Right atrium auricular region (tissue), 2 donors: ENCODE data around the gene GGN. TPM values are rescaled to one million over a fixed set of nuclear protein-coding genes. Genes with fewer than 3 reads are reported as not detected.

Experiments used
- DNase-seq: peaks from one replicate; pipeline ENCODE4 v3.0.0-alpha.2; 2019; ENCODE audit warnings: low spot score
- H3K27ac ChIP-seq, 2 donors: fragments of 200-600 bp; sonication (generic); 1 replicate in 1 of 2; 2 replicates in 1 of 2; pipeline ENCODE4 v1.5.1; 2016 to 2019
- H3K27me3 ChIP-seq, 2 donors: fragments of 200-600 bp; sonication (generic); one replicate each; pipeline versions ENCODE4 v1.5.1 to v1.6.0; 2017 to 2019
- H3K36me3 ChIP-seq: fragments of 200-600 bp; sonication (generic); one replicate; pipeline ENCODE4 v1.5.1; 2016
- H3K4me1 ChIP-seq, 2 donors: fragments of 200-600 bp; sonication (generic); one replicate each; pipeline versions ENCODE4 v1.5.1 to v1.6.0; 2017 to 2019
- H3K4me3 ChIP-seq, 2 donors: fragments of 200-600 bp; sonication (generic); 1 replicate in 1 of 2; 2 replicates in 1 of 2; pipeline ENCODE4 v1.5.1; 2017 to 2019; ENCODE audit warnings: mild to moderate bottlenecking in 1 of 2, moderate library complexity in 1 of 2
- H3K9me3 ChIP-seq, 2 donors: fragments of 200-600 bp; sonication (generic); one replicate each; pipeline ENCODE4 v1.5.1; 2019
- total RNA-seq, 2 donors: library from RNA; depleted of rRNA; stranded (reverse); fragments of >200 nt; gene quantifications; one replicate each; pipeline ENCODE4 v1.1.0, GENCODE V29; 2016
- TF ChIP-seq, protein P1 (sequence below), 2 donors: fragments of 200-600 bp; sonication (generic); IDR thresholded peaks; one replicate each; pipeline ENCODE4 v1.5.1; 2019; ENCODE audit warnings: antibody characterized with exemption in 2 of 2

Gene GGN
- total RNA-seq, 2 donors from 2014 or later: 0.37 to 1.3 TPM

GRCh38 chr19:38422438-38422837, 34.6 kb upstream of the GGN start:
- no peak for DNase-seq
- Histone ChIP-seq H3K27me3 (no peaks in the 10 kb centered on the region), H3K4me3 (no peak overlapping the region), H3K9me3 (no peaks in the 10 kb centered on the region), H3K36me3 (no peaks in the 10 kb centered on the region), H3K4me1 (peaks cover 0 to 10% of the 10 kb centered on the region in 2 donors), H3K27ac (no peak overlapping the region)
- TF ChIP-seq, protein P1, sequence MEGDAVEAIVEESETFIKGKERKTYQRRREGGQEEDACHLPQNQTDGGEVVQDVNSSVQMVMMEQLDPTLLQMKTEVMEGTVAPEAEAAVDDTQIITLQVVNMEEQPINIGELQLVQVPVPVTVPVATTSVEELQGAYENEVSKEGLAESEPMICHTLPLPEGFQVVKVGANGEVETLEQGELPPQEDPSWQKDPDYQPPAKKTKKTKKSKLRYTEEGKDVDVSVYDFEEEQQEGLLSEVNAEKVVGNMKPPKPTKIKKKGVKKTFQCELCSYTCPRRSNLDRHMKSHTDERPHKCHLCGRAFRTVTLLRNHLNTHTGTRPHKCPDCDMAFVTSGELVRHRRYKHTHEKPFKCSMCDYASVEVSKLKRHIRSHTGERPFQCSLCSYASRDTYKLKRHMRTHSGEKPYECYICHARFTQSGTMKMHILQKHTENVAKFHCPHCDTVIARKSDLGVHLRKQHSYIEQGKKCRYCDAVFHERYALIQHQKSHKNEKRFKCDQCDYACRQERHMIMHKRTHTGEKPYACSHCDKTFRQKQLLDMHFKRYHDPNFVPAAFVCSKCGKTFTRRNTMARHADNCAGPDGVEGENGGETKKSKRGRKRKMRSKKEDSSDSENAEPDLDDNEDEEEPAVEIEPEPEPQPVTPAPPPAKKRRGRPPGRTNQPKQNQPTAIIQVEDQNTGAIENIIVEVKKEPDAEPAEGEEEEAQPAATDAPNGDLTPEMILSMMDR (IDR thresholded peaks at IDR 0.05): no peak

DNA sequence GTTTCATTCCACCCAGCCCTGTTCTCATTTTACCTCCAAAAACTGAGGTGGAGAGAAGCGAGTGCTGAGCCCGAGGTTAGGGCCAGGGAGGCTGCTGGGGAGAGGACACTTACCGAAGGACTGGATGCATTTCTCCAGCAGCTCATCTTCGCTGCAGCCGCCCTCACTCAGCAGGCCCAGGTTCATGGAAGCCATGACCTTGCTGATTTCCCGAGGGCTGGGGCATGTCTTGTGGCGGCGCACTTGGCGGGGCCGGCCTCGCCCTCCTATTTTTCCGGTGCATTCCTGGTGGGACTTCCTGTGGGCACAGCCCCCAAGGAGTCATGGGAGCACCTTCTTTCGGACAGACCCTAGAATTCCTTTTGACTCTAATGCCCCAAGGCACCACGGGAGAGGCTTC, 34.0 kb upstream of the GGN start:
- Histone ChIP-seq H3K4me3 (no peak overlapping the region), H3K27me3 (no peaks in the 10 kb centered on the region), H3K9me3 (no peaks in the 10 kb centered on the region), H3K27ac (no peak overlapping the region), H3K4me1 (peaks cover 0 to 11% of the 10 kb centered on the region in 2 donors), H3K36me3 (no peaks in the 10 kb centered on the region)
- no peak for DNase-seq
- TF ChIP-seq, protein P1 (IDR thresholded peaks at IDR 0.05): no peak

DNA sequence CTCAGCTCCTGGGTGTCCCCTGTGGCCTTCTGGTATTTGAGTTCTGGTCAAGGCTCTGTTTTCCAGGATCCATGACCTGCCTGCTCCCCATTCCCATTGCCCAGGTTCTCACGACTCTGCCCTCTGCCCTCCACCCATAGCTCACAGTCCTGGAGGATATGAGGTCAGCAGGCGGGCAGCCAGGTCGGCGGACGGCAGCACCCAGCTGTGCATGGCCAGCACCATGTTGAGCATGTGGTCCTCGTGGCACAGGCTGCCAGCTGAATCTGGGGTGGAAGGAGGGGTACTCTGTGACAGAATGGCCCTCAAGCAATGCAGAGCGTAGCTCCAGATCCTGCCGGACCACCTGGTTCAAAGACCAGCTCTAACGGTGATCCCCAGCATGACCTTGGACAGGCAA, 33.1 kb upstream of the GGN start:
- Histone ChIP-seq H3K27ac (no peak overlapping the region), H3K9me3 (no peaks in the 10 kb centered on the region), H3K27me3 (no peaks in the 10 kb centered on the region), H3K36me3 (no peaks in the 10 kb centered on the region), H3K4me3 (no peak overlapping the region), H3K4me1 (peaks cover 0 to 11% of the 10 kb centered on the region in 2 donors)
- TF ChIP-seq, protein P1 (IDR thresholded peaks at IDR 0.05): no peak
- no peak for DNase-seq

DNA sequence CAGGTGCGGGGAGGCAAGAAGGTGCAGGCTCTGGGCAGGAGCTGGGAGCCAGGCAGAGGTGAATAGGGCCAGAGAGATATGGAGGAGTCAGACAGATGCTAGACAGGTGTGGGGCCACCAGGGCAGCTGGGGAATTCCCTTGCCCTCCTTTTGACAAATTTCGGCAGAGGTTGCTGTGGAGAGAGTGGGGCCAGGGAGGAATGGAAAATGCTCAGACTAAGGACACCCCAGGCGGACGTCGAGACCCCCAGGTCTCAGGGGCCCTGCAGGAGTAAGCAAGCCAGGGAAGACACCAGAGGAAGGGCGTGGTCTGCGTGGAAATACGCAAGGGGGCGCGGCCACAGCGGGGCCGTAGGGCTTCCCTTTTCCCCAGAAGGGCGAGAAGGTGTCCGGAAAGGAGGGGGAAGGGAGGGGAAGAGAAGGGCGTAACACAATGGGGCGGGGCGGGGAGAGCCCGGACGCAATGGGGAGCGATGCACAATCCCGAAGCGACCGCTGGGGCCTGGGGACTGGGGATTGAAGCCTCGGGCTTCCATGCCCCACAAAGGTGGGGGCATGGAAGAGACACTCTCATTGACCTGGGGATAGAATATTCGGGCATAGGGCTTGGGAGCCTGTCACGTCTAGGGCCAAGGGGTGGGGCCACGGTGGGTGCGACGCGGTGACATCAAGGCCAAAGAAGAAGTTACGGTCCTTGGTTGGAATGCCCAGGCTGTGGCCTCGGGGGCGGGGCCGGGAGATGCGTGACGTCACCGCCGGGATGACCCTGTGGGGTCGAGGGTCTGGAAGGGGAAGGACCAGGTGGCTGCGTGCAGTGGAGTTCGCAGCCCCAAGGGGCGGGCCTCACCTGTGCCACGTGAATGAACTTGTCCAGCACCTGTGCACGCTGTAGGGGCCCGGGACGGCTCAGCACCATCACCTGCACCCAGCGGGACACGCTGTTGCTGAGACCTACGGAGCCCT, 30.0 kb upstream of the GGN start:
- TF ChIP-seq, protein P1 (IDR thresholded peaks at IDR 0.05): no peak
- Histone ChIP-seq H3K4me3 (peak overlapping the region; percentile 27 to 48), H3K9me3 (no peaks in the 10 kb centered on the region), H3K27me3 (no peaks in the 10 kb centered on the region), H3K36me3 (no peaks in the 10 kb centered on the region), H3K4me1 (peaks cover 0 to 11% of the 10 kb centered on the region in 2 donors), H3K27ac (no peak overlapping the region)
- DNase-seq: peak; percentile 71

DNA sequence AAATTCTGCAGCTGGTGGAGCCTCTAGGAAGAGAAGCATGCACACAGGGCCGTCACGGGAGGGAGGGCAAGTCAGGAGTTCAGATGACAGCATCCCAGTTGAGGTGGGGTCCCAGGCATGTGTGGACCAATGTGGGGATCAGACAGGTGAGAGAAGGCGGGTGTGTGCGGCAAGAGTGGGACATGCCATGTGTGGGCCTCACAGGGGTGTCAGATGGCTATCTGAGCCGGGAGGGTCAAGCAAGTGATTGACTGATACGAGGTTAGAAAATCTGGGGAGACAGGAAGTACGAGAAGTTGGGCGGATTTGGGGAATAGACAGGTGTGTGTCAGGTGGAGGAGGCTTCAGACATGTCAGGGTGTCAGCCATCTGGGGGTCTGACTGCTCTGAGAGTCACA, 29.3 kb upstream of the GGN start:
- Histone ChIP-seq H3K27me3 (no peaks in the 10 kb centered on the region), H3K27ac (no peak overlapping the region), H3K9me3 (no peaks in the 10 kb centered on the region), H3K36me3 (no peaks in the 10 kb centered on the region), H3K4me1 (peaks cover 0 to 11% of the 10 kb centered on the region in 2 donors), H3K4me3 (no peak overlapping the region)
- TF ChIP-seq, protein P1 (IDR thresholded peaks at IDR 0.05): no peak
- DNase-seq: no peak
